ENCODE data around the gene GCM1. TPM values are rescaled to one million over a fixed set of nuclear protein-coding genes. Genes with fewer than 3 reads are reported as not detected.

GCM1 gene
- total and polyA plus RNA-seq, 9 of the 15 experiments (the other 6 are each of a cell fraction or from before 2014, with no cell fraction given), result not detected

GRCh38 chr6:53154794-53155193 lies 6.2 kb upstream of the GCM1 start:
- in situ Hi-C loops (cut with MboI) (no loop called here), intact Hi-C loops (cut with micrococcal nuclease) (loop anchor here (5.0 kb wide), 1 partner anchor 328 kb away; no protein-coding TSS in a partner anchor)
- no peak for FAIRE-seq
- Histone ChIP-seq H3K79me2 (ENCODE audit: control insufficient read depth, insufficient read depth, low read length) (no peaks in the 10 kb centered on the region), H3K9me1 (ENCODE audit: control insufficient read depth, insufficient read depth, low read length) (no peaks in the 10 kb centered on the region), H4K20me1 (replicated peaks; ENCODE audit: control insufficient read depth, insufficient read depth, low read length) (no peaks in the 10 kb centered on the region), H3K4me2 (ENCODE audit: insufficient read depth, low read length) (no peak overlapping the region), H2AFZ (ENCODE audit: low read depth, low read length) (no peak overlapping the region), H3K9ac (ENCODE audit: insufficient read depth in 1 of 2, low read depth in 2 of 2, low read length in 2 of 2) (no peak overlapping the region), H3K27me3 (ENCODE audit: control insufficient read depth in 2 of 2, insufficient read depth in 2 of 2, low read length in 2 of 2) (peaks cover 32 to 42% of the 10 kb centered on the region in 2 experiments), H3K4me1 (replicated peaks in 1 of 2; ENCODE audit: control insufficient read depth in 2 of 2, insufficient read depth in 2 of 2, low read length in 2 of 2) (no peaks in the 10 kb centered on the region), H3K9me3 (replicated peaks; ENCODE audit: control insufficient read depth, insufficient read depth, low read depth, low read length) (no peaks in the 10 kb centered on the region), H3K27ac (ENCODE audit: extremely low read depth, low read depth, low read length) (no peak overlapping the region), H3K4me3 (no peak overlapping the region), H3K36me3 (ENCODE audit: control insufficient read depth, insufficient read depth, low read length) (no peaks in the 10 kb centered on the region)
- BruUV-seq (replicated peaks), result no TSS peak
- no peak for DNase-seq (ENCODE audit: extremely low read depth in 1 of 4, low spot score in 3 of 4)
- CTCF ChIA-PET (ENCODE audit: low intra/inter-chr PET ratio), result interaction anchor here (0.6 to 0.7 kb wide), 2 partner anchors 181 to 328 kb away, joined by 3 to 4 read pairs; no protein-coding TSS in a partner anchor
- no peak for ATAC-seq
- WGBS (ENCODE audit: insufficient coverage, low coverage, missing lambda C conversion rate), result 6% methylated on average over 2 of the region's 2 CpGs
- POLR2A ChIA-PET, result interaction anchor here (0.8 kb wide), 1 partner anchor 15 kb away, joined by 3 read pairs; no protein-coding TSS in a partner anchor
- TF ChIP-seq GTF2B (IDR thresholded peaks at IDR 0.05; ENCODE audit: extremely low read depth, insufficient read length) (no peak), JUN (IDR thresholded peaks at IDR 0.05; ENCODE audit: borderline replicate concordance, low read depth, low read length) (no peak), JUN (CRISPR knock-in tag; IDR thresholded peaks at IDR 0.05; ENCODE audit: borderline replicate concordance) (no peak), KDM5B (IDR thresholded peaks at IDR 0.05; ENCODE audit: insufficient replicate concordance, low read depth, low read length) (no peak), ZNF785 (CRISPR knock-in tag; IDR thresholded peaks at IDR 0.05) (no peak)
